ENCODE results near the gene NFIX.

The NFIX gene

DNA sequence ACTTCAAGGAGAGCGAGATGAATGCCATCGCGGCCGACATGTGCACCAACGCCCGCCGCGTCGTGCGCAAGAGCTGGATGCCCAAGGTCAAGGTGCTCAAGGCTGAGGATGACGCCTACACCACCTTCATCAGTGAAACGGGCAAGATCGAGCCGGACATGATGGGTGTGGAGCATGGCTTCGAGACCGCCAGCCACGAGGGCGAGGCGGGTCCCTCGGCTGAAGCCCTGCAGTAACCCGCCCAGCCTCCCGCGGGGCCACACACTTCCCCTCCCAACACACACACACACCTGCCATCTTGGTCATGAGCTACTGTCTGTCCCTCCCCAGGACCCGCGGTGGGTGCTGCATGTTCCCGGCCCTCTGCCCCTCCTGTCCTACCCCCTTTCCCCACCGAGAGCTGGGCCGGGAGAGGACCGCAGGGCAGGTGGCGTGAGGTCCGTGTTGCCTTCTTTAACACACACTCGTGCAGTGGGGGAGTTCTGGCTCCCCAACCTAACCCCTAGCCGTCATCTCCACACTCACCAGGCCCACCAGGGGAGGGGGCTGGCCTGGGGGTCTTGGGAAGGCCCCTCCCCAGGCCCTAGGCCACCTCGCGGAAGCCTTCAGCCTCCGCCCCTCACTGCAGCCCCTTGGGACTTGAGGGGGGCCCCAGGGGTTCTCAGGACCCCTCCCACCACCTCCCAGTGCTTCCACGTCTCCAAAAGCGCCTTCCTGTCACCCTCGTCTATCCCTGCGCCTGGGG lies 143.1 kb downstream of the NFIX start:
- no peak for DNase-seq (ENCODE audit: low spot score in 2 of 2)
- no peaks in the 10 kb centered on the region for H3K4me1 ChIP-seq
- peaks cover 48% of the 10 kb centered on the region for H3K36me3 ChIP-seq (replicated peaks)
- H3K9me3 ChIP-seq = no peaks in the 10 kb centered on the region
- in situ Hi-C loops (cut with MboI; ENCODE audit: low sequenced_read_pairs) = no loop called here
- no peak overlapping the region for H3K4me3 ChIP-seq
- H3K27me3 ChIP-seq (ENCODE audit: low read depth) = no peaks in the 10 kb centered on the region

DNA sequence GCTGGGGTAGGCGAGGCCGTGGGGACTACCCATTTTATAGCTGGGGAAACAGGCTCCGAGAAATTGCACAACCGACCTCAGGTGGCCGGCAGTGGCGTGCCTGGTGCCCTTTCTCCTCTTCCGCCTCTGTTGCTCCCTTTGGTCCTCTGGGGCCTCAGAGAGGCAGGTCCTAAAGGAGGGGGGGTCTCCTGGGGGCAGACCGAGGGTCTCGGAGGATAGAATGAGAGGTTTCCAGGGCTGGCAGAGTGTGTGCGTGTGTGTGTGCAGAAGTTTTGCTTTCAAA lies 143.6 kb downstream of the NFIX start:
- H3K27me3 ChIP-seq (ENCODE audit: low read depth) = no peaks in the 10 kb centered on the region
- H3K4me3 ChIP-seq = no peak overlapping the region
- no peaks in the 10 kb centered on the region for H3K9me3 ChIP-seq
- H3K36me3 ChIP-seq (replicated peaks) = peaks cover 44% of the 10 kb centered on the region
- no peaks in the 10 kb centered on the region for H3K4me1 ChIP-seq
- no peak for DNase-seq (ENCODE audit: low spot score in 2 of 2)
- in situ Hi-C loops (cut with MboI; ENCODE audit: low sequenced_read_pairs) = no loop called here

GRCh38 chr19:13139633-13140311 lies 144.5 kb downstream of the NFIX start:
- in situ Hi-C loops (cut with MboI; ENCODE audit: low sequenced_read_pairs) = no loop called here
- peaks cover 48% of the 10 kb centered on the region for H3K36me3 ChIP-seq (replicated peaks)
- DNase-seq (ENCODE audit: low spot score in 2 of 2) = no peak
- H3K4me1 ChIP-seq = no peaks in the 10 kb centered on the region
- H3K27me3 ChIP-seq (ENCODE audit: low read depth) = no peaks in the 10 kb centered on the region
- no peaks in the 10 kb centered on the region for H3K9me3 ChIP-seq
- H3K4me3 ChIP-seq = no peak overlapping the region

GRCh38 chr19:13146763-13147563 lies 151.7 kb downstream of the NFIX start:
- Histone ChIP-seq H3K4me1 (no peaks in the 10 kb centered on the region), H3K27me3 (ENCODE audit: low read depth) (no peaks in the 10 kb centered on the region), H3K9me3 (no peaks in the 10 kb centered on the region), H3K36me3 (replicated peaks) (peaks cover 14% of the 10 kb centered on the region), H3K4me3 (no peak overlapping the region)
- DNase-seq (ENCODE audit: low spot score in 2 of 2) = no peak
- in situ Hi-C loops (cut with MboI; ENCODE audit: low sequenced_read_pairs) = no loop called here

Data from HAP-1 (cell line).